RWPE1 (cell line): Measurements from ENCODE around the gene AKAP11.

Source experiments
- CTCF ChIA-PET: fragments of 350-600 bp; sonication (Branson Sonifier 250); formaldehyde crosslinking; extraction: SDS; loops from one replicate; lab custom pipeline; 2021; lab: Yijun Ruan, JAX
- POLR2A ChIA-PET: fragments of 400-600 bp; formaldehyde crosslinking; extraction: SDS; loops from one replicate; lab custom pipeline; 2020; ENCODE audit warnings: antibody characterized with exemption; ENCODE audit not compliant: low non-redundant PET; lab: Yijun Ruan, JAX
- DNase-seq: peaks from one replicate; pipeline ENCODE4 v3.0.0; 2012; ENCODE audit warnings: low spot score
- H3K27ac ChIP-seq: fragments of 450-650 bp; 2 replicates; pipeline ENCODE4 v1.5.1; 2017
- TF ChIP-seq, protein P1 (sequence below): fragments of 450-650 bp; conservative IDR thresholded peaks from 2 replicates; pipeline ENCODE4 v1.5.1; 2017; ENCODE audit warnings: low read depth, mild to moderate bottlenecking

The AKAP11 gene

DNA sequence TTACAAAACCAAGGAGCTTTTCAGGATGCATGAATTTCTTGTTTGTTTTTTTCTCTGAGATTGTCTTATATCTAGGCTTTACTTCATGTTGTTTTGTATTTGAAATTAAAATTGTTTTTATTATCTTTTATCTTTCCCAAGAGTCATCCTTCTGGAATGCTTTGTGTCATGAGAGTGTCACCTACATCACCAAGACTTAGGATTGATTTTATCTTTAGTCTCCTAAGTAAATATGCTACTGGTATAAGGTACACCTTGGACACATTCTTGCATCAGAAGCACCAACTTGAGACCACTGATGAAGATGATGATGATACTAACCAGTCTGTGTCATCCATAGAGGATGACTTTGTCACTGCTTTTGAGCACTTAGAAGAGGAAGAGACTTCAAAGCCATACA is 26.4 kb downstream of the AKAP11 start:
- DNase-seq: no peak
- TF ChIP-seq, protein P1, sequence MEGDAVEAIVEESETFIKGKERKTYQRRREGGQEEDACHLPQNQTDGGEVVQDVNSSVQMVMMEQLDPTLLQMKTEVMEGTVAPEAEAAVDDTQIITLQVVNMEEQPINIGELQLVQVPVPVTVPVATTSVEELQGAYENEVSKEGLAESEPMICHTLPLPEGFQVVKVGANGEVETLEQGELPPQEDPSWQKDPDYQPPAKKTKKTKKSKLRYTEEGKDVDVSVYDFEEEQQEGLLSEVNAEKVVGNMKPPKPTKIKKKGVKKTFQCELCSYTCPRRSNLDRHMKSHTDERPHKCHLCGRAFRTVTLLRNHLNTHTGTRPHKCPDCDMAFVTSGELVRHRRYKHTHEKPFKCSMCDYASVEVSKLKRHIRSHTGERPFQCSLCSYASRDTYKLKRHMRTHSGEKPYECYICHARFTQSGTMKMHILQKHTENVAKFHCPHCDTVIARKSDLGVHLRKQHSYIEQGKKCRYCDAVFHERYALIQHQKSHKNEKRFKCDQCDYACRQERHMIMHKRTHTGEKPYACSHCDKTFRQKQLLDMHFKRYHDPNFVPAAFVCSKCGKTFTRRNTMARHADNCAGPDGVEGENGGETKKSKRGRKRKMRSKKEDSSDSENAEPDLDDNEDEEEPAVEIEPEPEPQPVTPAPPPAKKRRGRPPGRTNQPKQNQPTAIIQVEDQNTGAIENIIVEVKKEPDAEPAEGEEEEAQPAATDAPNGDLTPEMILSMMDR: no peak
- ChIA-PET CTCF (no interaction called here), POLR2A (no interaction called here)
- no peak overlapping the region for H3K27ac ChIP-seq

DNA sequence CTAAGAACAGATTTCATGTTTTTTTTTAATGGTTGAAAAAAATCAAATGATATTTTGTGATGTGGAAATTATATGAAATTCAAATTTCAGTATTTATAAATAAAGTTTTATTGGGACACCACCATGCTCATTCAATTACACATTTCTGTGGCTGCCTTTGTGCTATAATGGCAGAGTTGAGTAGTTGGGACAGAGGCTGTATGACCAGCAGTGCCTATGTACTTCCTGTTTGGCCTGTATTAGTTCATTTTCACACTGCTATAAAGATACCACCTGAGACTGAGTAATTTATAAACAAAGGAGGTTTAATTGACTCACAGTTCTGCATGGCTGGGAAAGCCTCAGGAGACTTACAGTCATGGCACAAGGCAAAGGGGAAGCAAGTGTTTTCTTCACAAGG is 33.6 kb downstream of the AKAP11 start:
- no peak for DNase-seq
- POLR2A ChIA-PET: no interaction called here
- TF ChIP-seq, protein P1: no peak
- CTCF ChIA-PET: no interaction called here
- no peak overlapping the region for H3K27ac ChIP-seq

DNA sequence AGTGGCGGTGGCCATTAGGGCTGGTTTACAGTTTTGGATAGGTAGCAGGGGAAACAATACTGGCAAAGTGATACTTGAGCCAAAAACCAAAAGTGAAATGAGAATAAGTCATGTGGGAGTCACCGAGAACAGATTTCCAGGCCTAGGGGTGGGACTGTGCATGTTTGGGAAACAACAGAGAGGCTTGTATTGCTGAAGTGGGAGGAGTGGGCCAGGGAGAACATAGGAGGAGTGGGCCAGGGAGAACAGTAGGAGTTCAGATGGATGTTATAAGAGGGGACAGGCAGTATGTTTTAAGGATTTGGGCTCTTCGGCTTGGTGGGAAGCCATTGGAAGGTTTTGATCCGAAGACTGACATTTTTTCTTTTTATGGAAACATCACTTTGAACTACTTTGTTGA is 35.5 kb downstream of the AKAP11 start:
- TF ChIP-seq, protein P1: no peak
- CTCF ChIA-PET: no interaction called here
- H3K27ac ChIP-seq: no peak overlapping the region
- POLR2A ChIA-PET: no interaction called here
- DNase-seq: no peak

DNA sequence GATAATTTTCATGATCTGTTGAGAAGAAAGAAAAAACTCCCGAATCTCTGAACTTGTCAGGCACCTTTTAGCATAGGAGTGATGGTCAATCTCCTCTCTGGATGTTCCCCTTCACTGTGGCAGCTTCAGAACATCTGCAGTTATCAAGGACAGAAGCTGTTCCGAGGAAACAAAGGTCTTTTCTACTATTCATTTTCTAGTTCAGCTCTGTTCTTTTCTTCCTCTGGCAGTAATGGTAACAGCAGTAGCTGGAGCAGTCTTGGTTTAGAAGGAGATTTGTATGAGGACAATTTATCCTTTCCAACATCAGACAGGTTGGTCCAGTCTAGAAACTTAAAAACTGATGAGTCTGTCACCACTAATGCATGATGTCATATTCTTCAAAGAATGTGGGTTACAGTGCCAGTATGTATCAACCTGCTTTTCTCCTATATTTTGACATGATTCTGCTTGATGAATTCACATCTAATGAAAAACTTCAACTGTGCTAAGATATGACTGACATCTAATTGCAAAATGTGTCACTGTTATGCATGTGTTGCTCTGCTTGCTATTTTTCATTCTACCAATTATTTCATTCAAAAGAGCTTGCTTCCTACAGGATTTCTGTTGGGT is 41.0 kb downstream of the AKAP11 start:
- TF ChIP-seq, protein P1: no peak
- no peak for DNase-seq
- ChIA-PET CTCF (interaction anchor here (0.6 kb wide), 1 partner anchor 1986 kb away, joined by 3 read pairs; no protein-coding TSS in a partner anchor), POLR2A (no interaction called here)
- H3K27ac ChIP-seq: no peak overlapping the region

DNA sequence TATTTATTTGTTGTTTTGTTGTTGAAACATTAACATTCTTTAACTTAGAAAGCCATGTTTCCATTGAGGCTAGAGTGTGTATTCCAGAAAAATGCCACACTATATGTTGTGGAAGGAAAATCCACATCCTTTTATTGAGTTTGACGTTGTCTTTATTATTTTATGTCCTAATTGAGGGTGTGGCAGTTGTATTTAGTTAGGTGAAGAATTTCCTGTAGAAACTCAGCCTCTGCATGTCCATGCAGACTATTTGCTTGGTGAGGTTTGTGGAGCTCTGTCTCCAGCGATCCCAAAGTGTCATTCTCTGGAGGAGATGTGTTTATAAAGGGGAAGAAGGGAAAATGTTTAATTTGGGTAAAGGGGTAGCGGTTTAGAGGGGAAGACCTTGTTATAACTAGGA is 46.6 kb downstream of the AKAP11 start:
- DNase-seq: no peak
- ChIA-PET POLR2A (no interaction called here), CTCF (interaction anchor here (0.7 kb wide), 1 partner anchor 1634 kb away, joined by 4 read pairs; no protein-coding TSS in a partner anchor)
- TF ChIP-seq, protein P1: no peak
- no peak overlapping the region for H3K27ac ChIP-seq

DNA sequence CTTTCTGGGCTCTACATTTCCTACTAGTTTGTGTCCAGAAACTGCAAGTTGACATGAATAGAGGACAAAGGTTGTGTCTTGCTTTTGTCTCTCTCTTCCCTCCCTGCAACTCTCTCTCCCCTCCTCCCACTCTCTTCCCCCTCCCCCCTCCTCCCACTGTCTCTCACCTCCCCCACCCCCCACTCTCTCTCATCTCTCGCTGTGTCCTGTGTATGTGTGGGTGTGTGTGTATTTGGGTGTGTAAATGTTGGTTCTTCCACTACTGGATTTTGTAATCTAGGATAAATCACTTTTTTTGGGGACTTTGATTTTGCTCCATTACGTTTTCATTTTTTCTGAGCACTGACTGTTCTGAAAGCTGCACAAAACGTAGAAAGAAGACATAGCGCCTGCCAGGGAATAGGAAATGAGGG is 48.4 kb downstream of the AKAP11 start:
- POLR2A ChIA-PET: no interaction called here
- TF ChIP-seq, protein P1: no peak
- CTCF ChIA-PET: no interaction called here
- H3K27ac ChIP-seq: no peak overlapping the region
- DNase-seq: no peak

DNA sequence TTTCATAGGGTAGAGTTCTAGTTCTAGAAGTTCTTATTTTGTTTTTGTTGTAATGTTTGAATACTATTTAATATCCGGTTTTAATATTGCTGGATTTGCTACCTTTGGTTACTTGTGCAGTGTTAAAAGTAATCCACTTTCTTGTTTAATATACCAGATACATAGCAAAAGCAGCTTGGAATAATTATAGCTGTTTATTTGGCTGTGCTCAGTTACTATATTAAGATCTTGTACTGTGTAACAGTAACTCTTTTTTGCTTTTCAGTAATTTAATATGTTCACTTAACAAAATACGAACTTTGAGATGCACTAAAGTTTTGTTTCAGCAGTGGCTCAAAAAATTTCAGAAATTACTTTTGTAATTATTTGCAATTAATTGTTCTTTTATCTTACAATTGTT is 50.9 kb downstream of the AKAP11 start:
- ChIA-PET POLR2A (no interaction called here), CTCF (no interaction called here)
- no peak for DNase-seq
- no peak overlapping the region for H3K27ac ChIP-seq
- TF ChIP-seq, protein P1: no peak
